Endodermal cell (in vitro differentiated cells): ENCODE data around the gene SLX4IP. TPM values are rescaled to one million over a fixed set of nuclear protein-coding genes. Genes with fewer than 3 reads are reported as not detected.
A peak's percentile ranks its signal among the peaks of the same experiment; 100 is the strongest.

Experiments
- DNase-seq: peaks from one replicate; pipeline ENCODE4 v3.0.0-alpha.2; 2017
- H3K27ac ChIP-seq: 2 replicates; pipeline ENCODE4 v1.5.1; 2013; ENCODE audit warnings: mild to moderate bottlenecking, low read depth, low read length, moderate library complexity
- H3K27me3 ChIP-seq: 2 replicates; pipeline ENCODE4 v1.6.1; 2013; ENCODE audit warnings: mild to moderate bottlenecking, low read length, moderate library complexity; ENCODE audit not compliant: insufficient read depth, control insufficient read depth, poor library complexity, severe bottlenecking
- H3K36me3 ChIP-seq: 2 replicates; pipeline ENCODE4 v1.7.0; 2013; ENCODE audit warnings: mild to moderate bottlenecking, low read length, moderate library complexity; ENCODE audit not compliant: control insufficient read depth, insufficient read depth
- H3K4me1 ChIP-seq: one replicate; pipeline ENCODE4 v1.7.0; 2013; ENCODE audit warnings: low read length; ENCODE audit not compliant: control insufficient read depth, insufficient read depth
- H3K4me3 ChIP-seq: 2 replicates; pipeline ENCODE4 v1.5.1; 2013; ENCODE audit warnings: mild to moderate bottlenecking, low read length, moderate library complexity
- H3K9ac ChIP-seq: 2 replicates; pipeline ENCODE4 v1.6.1; 2013; ENCODE audit warnings: mild to moderate bottlenecking, low read length, moderate library complexity; ENCODE audit not compliant: poor library complexity, severe bottlenecking; ENCODE audit errors: extremely low read depth
- H3K9me3 ChIP-seq: 2 replicates; pipeline ENCODE4 v1.6.1; 2013; ENCODE audit warnings: mild to moderate bottlenecking, low read length, moderate library complexity; ENCODE audit not compliant: control insufficient read depth
- H3K27ac Mint-ChIP-seq: 2 replicates; pipeline ENCODE4 v1.8.0; 2020; ENCODE audit warnings: mixed read lengths
- H3K27me3 Mint-ChIP-seq: 2 replicates; pipeline ENCODE4 v1.8.0; 2021; ENCODE audit warnings: mild to moderate bottlenecking, mixed read lengths; ENCODE audit not compliant: insufficient read depth
- H3K36me3 Mint-ChIP-seq: 2 replicates; pipeline ENCODE4 v1.8.0; 2020; ENCODE audit warnings: low read depth, mixed read lengths
- H3K4me1 Mint-ChIP-seq: 2 replicates; pipeline ENCODE4 v1.8.0; 2020; ENCODE audit warnings: mixed read lengths
- H3K4me3 Mint-ChIP-seq: 2 replicates; pipeline ENCODE4 v1.8.0; 2020; ENCODE audit warnings: mild to moderate bottlenecking, moderate library complexity, mixed read lengths
- H3K9me3 Mint-ChIP-seq: 2 replicates; pipeline ENCODE4 v1.8.0; 2020; ENCODE audit warnings: mild to moderate bottlenecking, mixed read lengths
- WGBS, 2 experiments: methylation state at CpG; one replicate each; pipeline versions ENCODE4 v1.1.5 to v1.1.7; 2013; ENCODE audit warnings: missing lambda C conversion rate in 2 of 2, mixed read lengths in 1 of 2; ENCODE audit not compliant: insufficient coverage in 1 of 2, insufficient read length in 1 of 2; 5-methylcytosine and 5-hydroxymethylcytosine counted together
- total RNA-seq, 2 donors: library from RNA; stranded (reverse); fragmentation: NEBNext Ultra II Directional in 1 of 2; extraction: Animal tissue kit (Norgen Biotek cat#: 25700) in 1 of 2; gene quantifications; 2 replicates in 1 of 2; 3 replicates in 1 of 2; pipeline ENCODE4 v1.2.1, GENCODE V29; 2021
- TF ChIP-seq, protein P1 (sequence below): fragments of 200-600 bp; sonication (generic); conservative IDR thresholded peaks from 2 replicates; pipeline ENCODE4 v1.5.0; 2021; ENCODE audit warnings: antibody characterized with exemption, mild to moderate bottlenecking

Gene SLX4IP
- total RNA-seq, 2 donors from 2014 or later = 9.2 to 9.5 TPM

DNA sequence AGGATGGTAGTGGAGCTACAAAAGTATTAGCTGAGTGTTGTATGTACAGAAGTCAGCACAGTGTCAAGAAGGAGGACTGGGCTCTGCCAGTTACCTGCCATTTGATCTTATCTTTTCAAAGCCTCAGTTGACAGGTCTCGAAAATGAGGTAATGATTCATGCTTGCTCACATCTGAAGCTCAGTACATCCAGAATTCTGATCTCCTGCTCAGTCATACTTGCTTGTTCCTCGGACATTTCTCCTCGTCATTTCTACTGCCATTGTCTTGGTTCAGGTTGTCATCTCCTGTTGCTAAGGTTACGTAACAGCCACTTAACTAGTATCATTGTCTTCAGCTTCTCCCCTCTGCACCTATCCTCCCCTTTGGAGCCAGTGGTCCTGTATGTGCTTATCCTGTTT lies 89.5 kb downstream of the SLX4IP start:
- Histone ChIP-seq H3K4me1 (no peaks in the 10 kb centered on the region), H3K4me3 (no peak overlapping the region), H3K9ac (no peak overlapping the region), H3K36me3 (peaks cover 3% of the 10 kb centered on the region), H3K27ac (peak overlapping the region; percentile 95), H3K27me3 (no peaks in the 10 kb centered on the region), H3K9me3 (no peaks in the 10 kb centered on the region)
- Mint-ChIP-seq H3K27me3 (no peaks in the 10 kb centered on the region), H3K36me3 (peaks cover 2% of the 10 kb centered on the region), H3K4me3 (no peak overlapping the region), H3K4me1 (peaks cover 38% of the 10 kb centered on the region), H3K9me3 (no peaks in the 10 kb centered on the region), H3K27ac (no peak overlapping the region)
- WGBS, 2 experiments = 89 to 90% methylated on average over 4 of the region's 4 CpGs
- DNase-seq = peak; percentile 38
- TF ChIP-seq, protein P1, sequence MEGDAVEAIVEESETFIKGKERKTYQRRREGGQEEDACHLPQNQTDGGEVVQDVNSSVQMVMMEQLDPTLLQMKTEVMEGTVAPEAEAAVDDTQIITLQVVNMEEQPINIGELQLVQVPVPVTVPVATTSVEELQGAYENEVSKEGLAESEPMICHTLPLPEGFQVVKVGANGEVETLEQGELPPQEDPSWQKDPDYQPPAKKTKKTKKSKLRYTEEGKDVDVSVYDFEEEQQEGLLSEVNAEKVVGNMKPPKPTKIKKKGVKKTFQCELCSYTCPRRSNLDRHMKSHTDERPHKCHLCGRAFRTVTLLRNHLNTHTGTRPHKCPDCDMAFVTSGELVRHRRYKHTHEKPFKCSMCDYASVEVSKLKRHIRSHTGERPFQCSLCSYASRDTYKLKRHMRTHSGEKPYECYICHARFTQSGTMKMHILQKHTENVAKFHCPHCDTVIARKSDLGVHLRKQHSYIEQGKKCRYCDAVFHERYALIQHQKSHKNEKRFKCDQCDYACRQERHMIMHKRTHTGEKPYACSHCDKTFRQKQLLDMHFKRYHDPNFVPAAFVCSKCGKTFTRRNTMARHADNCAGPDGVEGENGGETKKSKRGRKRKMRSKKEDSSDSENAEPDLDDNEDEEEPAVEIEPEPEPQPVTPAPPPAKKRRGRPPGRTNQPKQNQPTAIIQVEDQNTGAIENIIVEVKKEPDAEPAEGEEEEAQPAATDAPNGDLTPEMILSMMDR = no peak

DNA sequence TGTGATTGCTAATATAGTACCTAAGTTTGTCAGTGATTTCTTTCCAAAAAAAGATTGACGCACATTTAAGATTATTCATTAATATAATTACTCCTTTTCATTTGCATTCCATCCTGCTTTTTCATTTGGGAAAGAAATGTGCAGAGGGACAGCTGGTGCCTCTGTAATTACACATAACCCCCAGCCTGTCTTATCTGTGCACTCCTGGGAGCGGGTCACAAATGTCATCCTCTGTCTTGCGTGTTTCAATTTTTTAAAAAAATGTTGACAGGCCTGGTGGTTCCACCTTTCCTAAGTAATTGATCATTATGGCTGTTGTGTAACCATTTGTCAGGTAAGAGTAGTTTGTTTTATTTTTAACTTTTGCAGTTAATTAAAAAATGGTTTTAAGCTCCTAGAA lies 92.7 kb downstream of the SLX4IP start:
- H3K36me3 ChIP-seq = peaks cover 3% of the 10 kb centered on the region
- 90 to 100% methylated on average over 2 to 3 of the region's 3 CpGs for WGBS, 2 experiments
- no peaks in the 10 kb centered on the region for H3K9me3 ChIP-seq
- no peak overlapping the region for H3K27ac Mint-ChIP-seq
- TF ChIP-seq, protein P1 = no peak
- H3K36me3 Mint-ChIP-seq = peaks cover 2% of the 10 kb centered on the region
- no peak overlapping the region for H3K27ac ChIP-seq
- no peaks in the 10 kb centered on the region for H3K9me3 Mint-ChIP-seq
- peaks cover 21% of the 10 kb centered on the region for H3K4me1 Mint-ChIP-seq
- no peak overlapping the region for H3K9ac ChIP-seq
- no peak overlapping the region for H3K4me3 Mint-ChIP-seq
- no peak for DNase-seq
- no peaks in the 10 kb centered on the region for H3K27me3 Mint-ChIP-seq
- H3K4me1 ChIP-seq = no peaks in the 10 kb centered on the region
- no peaks in the 10 kb centered on the region for H3K27me3 ChIP-seq
- no peak overlapping the region for H3K4me3 ChIP-seq

DNA sequence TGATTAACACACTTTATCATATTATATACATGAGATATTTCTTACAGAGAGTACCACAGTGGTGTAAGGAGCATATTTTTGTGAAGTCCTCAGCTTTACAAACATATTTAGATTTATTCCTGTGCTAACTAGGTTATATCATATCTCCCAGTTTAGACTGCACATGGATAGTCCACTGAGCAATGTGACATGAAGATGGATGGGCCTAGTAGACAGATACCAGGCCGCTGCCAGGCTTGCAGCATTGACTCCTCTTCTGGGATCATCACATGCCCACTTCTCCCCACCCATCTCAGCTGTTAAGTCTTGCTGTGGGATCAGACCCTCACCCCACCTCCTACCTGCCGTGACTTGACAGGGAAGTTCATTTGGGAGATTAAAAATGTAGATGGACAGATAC lies 95.8 kb downstream of the SLX4IP start:
- H3K27ac ChIP-seq = no peak overlapping the region
- no peak for DNase-seq
- Mint-ChIP-seq H3K27ac (no peak overlapping the region), H3K36me3 (peaks cover 7% of the 10 kb centered on the region), H3K4me3 (no peak overlapping the region), H3K9me3 (no peaks in the 10 kb centered on the region), H3K27me3 (no peaks in the 10 kb centered on the region), H3K4me1 (peaks cover 4% of the 10 kb centered on the region)
- H3K4me3 ChIP-seq = no peak overlapping the region
- no peaks in the 10 kb centered on the region for H3K9me3 ChIP-seq
- no peaks in the 10 kb centered on the region for H3K4me1 ChIP-seq
- WGBS, 2 experiments = 100% methylated on average over 1 to 2 of the region's 2 CpGs
- H3K27me3 ChIP-seq = no peaks in the 10 kb centered on the region
- H3K9ac ChIP-seq = no peak overlapping the region
- H3K36me3 ChIP-seq = peaks cover 2% of the 10 kb centered on the region
- TF ChIP-seq, protein P1 = no peak
